Astrocyte (in vitro differentiated cells and primary cell): ENCODE results near the gene CHAC1. TPM values are rescaled to one million over a fixed set of nuclear protein-coding genes. Genes with fewer than 3 reads are reported as not detected.

Source experiments
- DNase-seq: peaks from one replicate; pipeline ENCODE4 v3.0.0-alpha.2; 2010; ENCODE audit warnings: low read depth
- FAIRE-seq: peaks from 2 replicates; lab custom pipeline; 2011; peaks lifted over from hg19 to GRCh38; lab: Jason Lieb, UNC
- H2AFZ ChIP-seq: 2 replicates; pipeline ENCODE4 v1.6.0; 2012; ENCODE audit warnings: low read depth, low read length, inconsistent platforms
- H3K27ac ChIP-seq: 2 replicates; pipeline ENCODE4 v1.5.1; 2011; ENCODE audit warnings: low read depth, low read length, inconsistent platforms
- H3K27me3 ChIP-seq: 2 replicates; pipeline ENCODE4 v1.6.0; 2011; ENCODE audit warnings: low read length, inconsistent platforms; ENCODE audit not compliant: insufficient read depth
- H3K36me3 ChIP-seq: 2 replicates; pipeline ENCODE4 v1.5.1; 2011; ENCODE audit warnings: low read length, inconsistent platforms; ENCODE audit not compliant: insufficient read depth
- H3K4me1 ChIP-seq: 2 replicates; pipeline ENCODE4 v1.5.1; 2011; ENCODE audit warnings: low read length, inconsistent platforms; ENCODE audit not compliant: insufficient read depth
- H3K4me2 ChIP-seq: 2 replicates; pipeline ENCODE4 v1.6.0; 2012; ENCODE audit warnings: low read length, inconsistent platforms
- H3K4me3 ChIP-seq: 2 replicates; pipeline ENCODE4 v1.5.1; 2011; ENCODE audit warnings: low read depth, mild to moderate bottlenecking, low read length, inconsistent platforms; ENCODE audit not compliant: insufficient read depth
- H3K79me2 ChIP-seq: 2 replicates; pipeline ENCODE4 v1.6.0; 2012; ENCODE audit warnings: mild to moderate bottlenecking, low read length, inconsistent platforms; ENCODE audit not compliant: insufficient read depth
- H3K9ac ChIP-seq: 2 replicates; pipeline ENCODE4 v1.6.0; 2012; ENCODE audit warnings: mild to moderate bottlenecking, low read length, inconsistent platforms
- H3K9me3 ChIP-seq: 2 replicates; pipeline ENCODE4 v1.5.1; 2012; ENCODE audit warnings: low read depth, mild to moderate bottlenecking, low read length, inconsistent platforms; ENCODE audit not compliant: insufficient read depth
- H4K20me1 ChIP-seq: 2 replicates; pipeline ENCODE4 v1.6.0; 2012; ENCODE audit warnings: low read length, inconsistent platforms; ENCODE audit not compliant: insufficient read depth
- H3K27ac Mint-ChIP-seq: one replicate; pipeline ENCODE4 v1.8.0; 2021; ENCODE audit warnings: mild to moderate bottlenecking, mixed read lengths; ENCODE audit not compliant: unreplicated experiment
- H3K27me3 Mint-ChIP-seq: one replicate; pipeline ENCODE4 v1.8.0; 2021; ENCODE audit warnings: low read depth, mixed read lengths; ENCODE audit not compliant: unreplicated experiment
- H3K36me3 Mint-ChIP-seq: one replicate; pipeline ENCODE4 v1.8.0; 2021; ENCODE audit warnings: low read depth, mixed read lengths; ENCODE audit not compliant: unreplicated experiment
- H3K4me1 Mint-ChIP-seq: one replicate; pipeline ENCODE4 v1.8.0; 2021; ENCODE audit warnings: low read depth, mixed read lengths; ENCODE audit not compliant: unreplicated experiment
- H3K4me3 Mint-ChIP-seq: one replicate; pipeline ENCODE4 v1.8.0; 2021; ENCODE audit warnings: mild to moderate bottlenecking, moderate library complexity, mixed read lengths; ENCODE audit not compliant: unreplicated experiment
- H3K9me3 Mint-ChIP-seq: one replicate; pipeline ENCODE4 v1.8.0; 2021; ENCODE audit warnings: mild to moderate bottlenecking, mixed read lengths; ENCODE audit not compliant: unreplicated experiment
- CTCF ChIP-seq: IDR thresholded peaks from 2 replicates; pipeline ENCODE4 v1.5.1; 2011; ENCODE audit warnings: low read depth, mild to moderate bottlenecking, inconsistent platforms, low read length, moderate library complexity; ENCODE audit not compliant: insufficient read depth
- EZH2 ChIP-seq: IDR thresholded peaks from 2 replicates; pipeline ENCODE4 v1.6.1; 2012; ENCODE audit warnings: mild to moderate bottlenecking, low read length, inconsistent platforms; ENCODE audit not compliant: insufficient read depth
- total RNA-seq: library from RNA; stranded (reverse); gene quantifications from 2 replicates; pipeline ENCODE4 v1.2.1, GENCODE V29; 2021

The CHAC1 gene
- total RNA-seq, 1 donor from 2014 or later, result 55.9 TPM

GRCh38 chr15:40917585-40917984, 35.7 kb upstream of the CHAC1 start:
- no peak overlapping the region for H2AFZ ChIP-seq
- H3K79me2 ChIP-seq, result no peaks in the 10 kb centered on the region
- H3K36me3 ChIP-seq, result no peaks in the 10 kb centered on the region
- H3K27me3 ChIP-seq, result no peaks in the 10 kb centered on the region
- peaks cover 48% of the 10 kb centered on the region for H3K27me3 Mint-ChIP-seq
- H3K36me3 Mint-ChIP-seq, result peaks cover 2% of the 10 kb centered on the region
- FAIRE-seq, result no peak
- no peak overlapping the region for H3K9ac ChIP-seq
- no peak overlapping the region for H3K27ac Mint-ChIP-seq
- H4K20me1 ChIP-seq, result no peaks in the 10 kb centered on the region
- H3K4me1 ChIP-seq, result peaks cover 12% of the 10 kb centered on the region
- H3K27ac ChIP-seq, result no peak overlapping the region
- H3K9me3 ChIP-seq, result no peaks in the 10 kb centered on the region
- no peak for DNase-seq
- H3K4me2 ChIP-seq, result no peak overlapping the region
- no peak overlapping the region for H3K4me3 ChIP-seq
- no peak for TF ChIP-seq EZH2
- no peak for TF ChIP-seq CTCF
- peaks cover 3% of the 10 kb centered on the region for H3K4me1 Mint-ChIP-seq
- no peaks in the 10 kb centered on the region for H3K9me3 Mint-ChIP-seq
- H3K4me3 Mint-ChIP-seq, result no peak overlapping the region

- Histone ChIP-seq H3K4me3 (no peak overlapping the region), H3K4me2 (peak overlapping the region; percentile 41), H4K20me1 (no peaks in the 10 kb centered on the region), H3K9me3 (no peaks in the 10 kb centered on the region), H3K4me1 (peaks cover 12% of the 10 kb centered on the region), H3K9ac (no peak overlapping the region), H3K79me2 (no peaks in the 10 kb centered on the region), H2AFZ (peak overlapping the region; percentile 91), H3K27ac (no peak overlapping the region), H3K36me3 (no peaks in the 10 kb centered on the region), H3K27me3 (no peaks in the 10 kb centered on the region)
- no peaks in the 10 kb centered on the region for H3K9me3 Mint-ChIP-seq
- H3K4me3 Mint-ChIP-seq, result no peak overlapping the region
- DNase-seq, result no peak
- peaks cover 3% of the 10 kb centered on the region for H3K4me1 Mint-ChIP-seq
- no peak overlapping the region for H3K27ac Mint-ChIP-seq
- FAIRE-seq, result no peak
- TF ChIP-seq EZH2, result no peak
- no peak for TF ChIP-seq CTCF
- H3K27me3 Mint-ChIP-seq, result peaks cover 52% of the 10 kb centered on the region
- peaks cover 2% of the 10 kb centered on the region for H3K36me3 Mint-ChIP-seq
Observed at GRCh38 chr15:40918146-40918798, 35.0 kb upstream of the CHAC1 start.

DNA sequence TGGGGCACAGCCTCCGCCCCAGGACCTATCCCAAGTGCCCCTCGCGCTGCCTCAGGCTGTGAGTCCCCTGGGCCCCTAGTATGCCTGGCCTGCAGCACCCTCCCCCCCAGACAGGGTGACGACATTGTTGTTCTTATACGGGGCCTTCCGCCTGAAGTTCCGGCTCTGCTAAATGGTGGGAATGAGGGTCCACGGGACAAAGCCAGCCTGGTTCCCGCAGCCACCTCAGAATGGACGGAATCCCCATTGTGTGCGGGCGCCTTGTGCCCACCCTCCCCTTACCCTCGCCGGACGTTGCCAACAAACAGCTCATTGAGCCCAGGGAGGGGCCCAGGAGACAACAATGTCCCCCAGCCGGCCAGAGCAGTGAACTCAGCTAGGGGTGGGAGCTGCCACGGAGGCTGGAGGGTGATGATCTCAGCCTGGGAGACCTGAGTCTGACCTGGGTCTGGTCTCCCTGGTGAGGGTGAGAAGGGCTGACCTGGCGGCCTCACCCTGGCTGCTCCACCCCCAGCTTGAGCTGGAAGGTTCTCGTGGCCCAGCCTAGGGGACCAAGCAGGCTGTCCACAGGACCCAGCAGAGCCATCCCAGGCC, 34.4 kb upstream of the CHAC1 start:
- H3K4me1 Mint-ChIP-seq, result peaks cover 6% of the 10 kb centered on the region
- Histone ChIP-seq H3K4me2 (peak overlapping the region; percentile 41), H4K20me1 (no peaks in the 10 kb centered on the region), H3K79me2 (no peaks in the 10 kb centered on the region), H3K9ac (peak overlapping the region; percentile 27), H3K9me3 (no peaks in the 10 kb centered on the region), H3K27ac (no peak overlapping the region), H3K4me1 (peaks cover 12% of the 10 kb centered on the region), H3K4me3 (no peak overlapping the region), H2AFZ (peak overlapping the region; percentile 91), H3K27me3 (no peaks in the 10 kb centered on the region), H3K36me3 (no peaks in the 10 kb centered on the region)
- TF ChIP-seq EZH2 (no peak), CTCF (no peak)
- H3K9me3 Mint-ChIP-seq, result no peaks in the 10 kb centered on the region
- no peak overlapping the region for H3K27ac Mint-ChIP-seq
- no peak overlapping the region for H3K4me3 Mint-ChIP-seq
- no peak for DNase-seq
- peaks cover 57% of the 10 kb centered on the region for H3K27me3 Mint-ChIP-seq
- no peak for FAIRE-seq
- peaks cover 2% of the 10 kb centered on the region for H3K36me3 Mint-ChIP-seq
